ENCODE results near the gene ST8SIA5.

DNA sequence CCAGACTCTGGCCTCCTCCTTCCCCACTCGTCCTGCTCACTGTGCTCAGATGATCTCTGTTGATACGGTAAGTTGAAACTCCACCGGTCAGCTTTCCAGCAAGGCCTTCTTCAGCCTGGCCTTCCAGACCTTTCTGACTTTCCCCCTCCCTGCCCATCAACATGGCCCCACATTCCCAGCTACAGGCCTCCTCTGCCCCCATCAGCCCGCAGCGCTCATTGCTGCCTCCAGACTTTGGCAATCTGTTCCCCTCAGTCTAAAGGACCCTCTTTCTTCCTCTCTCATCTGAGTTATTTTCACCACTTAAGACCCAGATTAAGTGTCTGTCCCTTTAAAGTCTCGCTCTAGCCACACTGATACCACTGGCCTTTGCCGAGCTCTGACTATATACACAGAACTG, 110.4 kb downstream of the ST8SIA5 start:
- TF ChIP-seq POLR2A (IDR thresholded peaks at IDR 0.05) (no peak), EP300 (IDR thresholded peaks at IDR 0.05) (no peak), POLR2AphosphoS5 (IDR thresholded peaks at IDR 0.05) (no peak)
- TF ChIP-seq, protein P1, sequence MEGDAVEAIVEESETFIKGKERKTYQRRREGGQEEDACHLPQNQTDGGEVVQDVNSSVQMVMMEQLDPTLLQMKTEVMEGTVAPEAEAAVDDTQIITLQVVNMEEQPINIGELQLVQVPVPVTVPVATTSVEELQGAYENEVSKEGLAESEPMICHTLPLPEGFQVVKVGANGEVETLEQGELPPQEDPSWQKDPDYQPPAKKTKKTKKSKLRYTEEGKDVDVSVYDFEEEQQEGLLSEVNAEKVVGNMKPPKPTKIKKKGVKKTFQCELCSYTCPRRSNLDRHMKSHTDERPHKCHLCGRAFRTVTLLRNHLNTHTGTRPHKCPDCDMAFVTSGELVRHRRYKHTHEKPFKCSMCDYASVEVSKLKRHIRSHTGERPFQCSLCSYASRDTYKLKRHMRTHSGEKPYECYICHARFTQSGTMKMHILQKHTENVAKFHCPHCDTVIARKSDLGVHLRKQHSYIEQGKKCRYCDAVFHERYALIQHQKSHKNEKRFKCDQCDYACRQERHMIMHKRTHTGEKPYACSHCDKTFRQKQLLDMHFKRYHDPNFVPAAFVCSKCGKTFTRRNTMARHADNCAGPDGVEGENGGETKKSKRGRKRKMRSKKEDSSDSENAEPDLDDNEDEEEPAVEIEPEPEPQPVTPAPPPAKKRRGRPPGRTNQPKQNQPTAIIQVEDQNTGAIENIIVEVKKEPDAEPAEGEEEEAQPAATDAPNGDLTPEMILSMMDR (IDR thresholded peaks at IDR 0.05): no peak

Measured in sigmoid colon (tissue), 4 donors.